Endodermal cell (in vitro differentiated cells): ENCODE measurements around the gene IL21R. TPM values are rescaled to one million over a fixed set of nuclear protein-coding genes. Genes with fewer than 3 reads are reported as not detected.

Source experiments
- DNase-seq: peaks from one replicate; pipeline ENCODE4 v3.0.0-alpha.2; 2017
- H3K27ac ChIP-seq: 2 replicates; pipeline ENCODE4 v1.5.1; 2013; ENCODE audit warnings: mild to moderate bottlenecking, low read depth, low read length, moderate library complexity
- H3K27me3 ChIP-seq: 2 replicates; pipeline ENCODE4 v1.6.1; 2013; ENCODE audit warnings: mild to moderate bottlenecking, low read length, moderate library complexity; ENCODE audit not compliant: insufficient read depth, control insufficient read depth, poor library complexity, severe bottlenecking
- H3K36me3 ChIP-seq: 2 replicates; pipeline ENCODE4 v1.7.0; 2013; ENCODE audit warnings: mild to moderate bottlenecking, low read length, moderate library complexity; ENCODE audit not compliant: control insufficient read depth, insufficient read depth
- H3K4me1 ChIP-seq: one replicate; pipeline ENCODE4 v1.7.0; 2013; ENCODE audit warnings: low read length; ENCODE audit not compliant: control insufficient read depth, insufficient read depth
- H3K4me3 ChIP-seq: 2 replicates; pipeline ENCODE4 v1.5.1; 2013; ENCODE audit warnings: mild to moderate bottlenecking, low read length, moderate library complexity
- H3K9ac ChIP-seq: 2 replicates; pipeline ENCODE4 v1.6.1; 2013; ENCODE audit warnings: mild to moderate bottlenecking, low read length, moderate library complexity; ENCODE audit not compliant: poor library complexity, severe bottlenecking; ENCODE audit errors: extremely low read depth
- H3K9me3 ChIP-seq: 2 replicates; pipeline ENCODE4 v1.6.1; 2013; ENCODE audit warnings: mild to moderate bottlenecking, low read length, moderate library complexity; ENCODE audit not compliant: control insufficient read depth
- H3K27ac Mint-ChIP-seq: 2 replicates; pipeline ENCODE4 v1.8.0; 2020; ENCODE audit warnings: mixed read lengths
- H3K27me3 Mint-ChIP-seq: 2 replicates; pipeline ENCODE4 v1.8.0; 2021; ENCODE audit warnings: mild to moderate bottlenecking, mixed read lengths; ENCODE audit not compliant: insufficient read depth
- H3K36me3 Mint-ChIP-seq: 2 replicates; pipeline ENCODE4 v1.8.0; 2020; ENCODE audit warnings: low read depth, mixed read lengths
- H3K4me1 Mint-ChIP-seq: 2 replicates; pipeline ENCODE4 v1.8.0; 2020; ENCODE audit warnings: mixed read lengths
- H3K4me3 Mint-ChIP-seq: 2 replicates; pipeline ENCODE4 v1.8.0; 2020; ENCODE audit warnings: mild to moderate bottlenecking, moderate library complexity, mixed read lengths
- H3K9me3 Mint-ChIP-seq: 2 replicates; pipeline ENCODE4 v1.8.0; 2020; ENCODE audit warnings: mild to moderate bottlenecking, mixed read lengths
- WGBS, 2 experiments: methylation state at CpG; one replicate each; pipeline versions ENCODE4 v1.1.5 to v1.1.7; 2013; ENCODE audit warnings: missing lambda C conversion rate in 2 of 2, mixed read lengths in 1 of 2; ENCODE audit not compliant: insufficient coverage in 1 of 2, insufficient read length in 1 of 2; 5-methylcytosine and 5-hydroxymethylcytosine counted together
- total RNA-seq, 2 donors: library from RNA; stranded (reverse); fragmentation: NEBNext Ultra II Directional in 1 of 2; extraction: Animal tissue kit (Norgen Biotek cat#: 25700) in 1 of 2; gene quantifications; 2 replicates in 1 of 2; 3 replicates in 1 of 2; pipeline ENCODE4 v1.2.1, GENCODE V29; 2021
- TF ChIP-seq, protein P1 (sequence below): fragments of 200-600 bp; sonication (generic); conservative IDR thresholded peaks from 2 replicates; pipeline ENCODE4 v1.5.0; 2021; ENCODE audit warnings: antibody characterized with exemption, mild to moderate bottlenecking

Gene IL21R
- total RNA-seq, 2 donors from 2014 or later, result 0.18 TPM; not detected in 1

GRCh38 chr16:27489421-27489820, 87.4 kb downstream of the IL21R start:
- no peaks in the 10 kb centered on the region for H3K27me3 Mint-ChIP-seq
- H3K9me3 Mint-ChIP-seq, result no peaks in the 10 kb centered on the region
- peaks cover 3% of the 10 kb centered on the region for H3K4me1 ChIP-seq
- WGBS, 2 experiments, result 96 to 99% methylated on average over 17 to 21 of the region's 21 CpGs
- H3K27me3 ChIP-seq, result no peaks in the 10 kb centered on the region
- H3K27ac ChIP-seq, result no peak overlapping the region
- H3K9me3 ChIP-seq, result no peaks in the 10 kb centered on the region
- H3K36me3 Mint-ChIP-seq, result peaks cover 79% of the 10 kb centered on the region
- peaks cover 4% of the 10 kb centered on the region for H3K4me1 Mint-ChIP-seq
- no peak overlapping the region for H3K9ac ChIP-seq
- TF ChIP-seq, protein P1, sequence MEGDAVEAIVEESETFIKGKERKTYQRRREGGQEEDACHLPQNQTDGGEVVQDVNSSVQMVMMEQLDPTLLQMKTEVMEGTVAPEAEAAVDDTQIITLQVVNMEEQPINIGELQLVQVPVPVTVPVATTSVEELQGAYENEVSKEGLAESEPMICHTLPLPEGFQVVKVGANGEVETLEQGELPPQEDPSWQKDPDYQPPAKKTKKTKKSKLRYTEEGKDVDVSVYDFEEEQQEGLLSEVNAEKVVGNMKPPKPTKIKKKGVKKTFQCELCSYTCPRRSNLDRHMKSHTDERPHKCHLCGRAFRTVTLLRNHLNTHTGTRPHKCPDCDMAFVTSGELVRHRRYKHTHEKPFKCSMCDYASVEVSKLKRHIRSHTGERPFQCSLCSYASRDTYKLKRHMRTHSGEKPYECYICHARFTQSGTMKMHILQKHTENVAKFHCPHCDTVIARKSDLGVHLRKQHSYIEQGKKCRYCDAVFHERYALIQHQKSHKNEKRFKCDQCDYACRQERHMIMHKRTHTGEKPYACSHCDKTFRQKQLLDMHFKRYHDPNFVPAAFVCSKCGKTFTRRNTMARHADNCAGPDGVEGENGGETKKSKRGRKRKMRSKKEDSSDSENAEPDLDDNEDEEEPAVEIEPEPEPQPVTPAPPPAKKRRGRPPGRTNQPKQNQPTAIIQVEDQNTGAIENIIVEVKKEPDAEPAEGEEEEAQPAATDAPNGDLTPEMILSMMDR, result no peak
- no peak overlapping the region for H3K4me3 Mint-ChIP-seq
- H3K27ac Mint-ChIP-seq, result no peak overlapping the region
- no peak for DNase-seq
- peaks cover 98% of the 10 kb centered on the region for H3K36me3 ChIP-seq
- H3K4me3 ChIP-seq, result no peak overlapping the region

GRCh38 chr16:27489906-27490305, 87.9 kb downstream of the IL21R start:
- H3K9ac ChIP-seq, result no peak overlapping the region
- no peak for DNase-seq
- H3K4me3 ChIP-seq, result no peak overlapping the region
- peaks cover 98% of the 10 kb centered on the region for H3K36me3 ChIP-seq
- no peaks in the 10 kb centered on the region for H3K9me3 ChIP-seq
- TF ChIP-seq, protein P1, result no peak
- no peak overlapping the region for H3K27ac ChIP-seq
- peaks cover 3% of the 10 kb centered on the region for H3K4me1 ChIP-seq
- Mint-ChIP-seq H3K27ac (no peak overlapping the region), H3K4me3 (no peak overlapping the region), H3K36me3 (peaks cover 79% of the 10 kb centered on the region), H3K4me1 (peaks cover 4% of the 10 kb centered on the region), H3K9me3 (no peaks in the 10 kb centered on the region), H3K27me3 (no peaks in the 10 kb centered on the region)
- 95% methylated on average over 7 of the region's 7 CpGs; no CpG with 5 or more reads in 1 of the 2 experiments for WGBS, 2 experiments
- H3K27me3 ChIP-seq, result no peaks in the 10 kb centered on the region

GRCh38 chr16:27491894-27492587, 90.1 kb downstream of the IL21R start:
- H3K4me1 ChIP-seq, result peaks cover 3% of the 10 kb centered on the region
- peak; percentile 53 for DNase-seq
- peaks cover 4% of the 10 kb centered on the region for H3K4me1 Mint-ChIP-seq
- no peaks in the 10 kb centered on the region for H3K27me3 ChIP-seq
- H3K4me3 ChIP-seq, result no peak overlapping the region
- H3K9me3 ChIP-seq, result no peaks in the 10 kb centered on the region
- WGBS, 2 experiments, result 96 to 97% methylated on average over 7 to 16 of the region's 16 CpGs
- no peak overlapping the region for H3K9ac ChIP-seq
- no peaks in the 10 kb centered on the region for H3K9me3 Mint-ChIP-seq
- H3K36me3 ChIP-seq, result peaks cover 97% of the 10 kb centered on the region
- peak overlapping the region; percentile 86 for H3K27ac Mint-ChIP-seq
- H3K4me3 Mint-ChIP-seq, result no peak overlapping the region
- no peak overlapping the region for H3K27ac ChIP-seq
- H3K36me3 Mint-ChIP-seq, result peaks cover 81% of the 10 kb centered on the region
- TF ChIP-seq, protein P1, result no peak
- no peaks in the 10 kb centered on the region for H3K27me3 Mint-ChIP-seq
